Measurements from ENCODE around the gene GLB1L.
"Not testable (repeated sequence)": the region's sequence is repeated elsewhere in the genome, so short reads cannot be mapped to it uniquely, and the experiment has no call there.

GLB1L gene

GRCh38 chr2:219207134-219207883 is 37.9 kb downstream of the GLB1L start:
- no peak for DNase-seq (ENCODE audit: low read depth, low spot score)

DNA sequence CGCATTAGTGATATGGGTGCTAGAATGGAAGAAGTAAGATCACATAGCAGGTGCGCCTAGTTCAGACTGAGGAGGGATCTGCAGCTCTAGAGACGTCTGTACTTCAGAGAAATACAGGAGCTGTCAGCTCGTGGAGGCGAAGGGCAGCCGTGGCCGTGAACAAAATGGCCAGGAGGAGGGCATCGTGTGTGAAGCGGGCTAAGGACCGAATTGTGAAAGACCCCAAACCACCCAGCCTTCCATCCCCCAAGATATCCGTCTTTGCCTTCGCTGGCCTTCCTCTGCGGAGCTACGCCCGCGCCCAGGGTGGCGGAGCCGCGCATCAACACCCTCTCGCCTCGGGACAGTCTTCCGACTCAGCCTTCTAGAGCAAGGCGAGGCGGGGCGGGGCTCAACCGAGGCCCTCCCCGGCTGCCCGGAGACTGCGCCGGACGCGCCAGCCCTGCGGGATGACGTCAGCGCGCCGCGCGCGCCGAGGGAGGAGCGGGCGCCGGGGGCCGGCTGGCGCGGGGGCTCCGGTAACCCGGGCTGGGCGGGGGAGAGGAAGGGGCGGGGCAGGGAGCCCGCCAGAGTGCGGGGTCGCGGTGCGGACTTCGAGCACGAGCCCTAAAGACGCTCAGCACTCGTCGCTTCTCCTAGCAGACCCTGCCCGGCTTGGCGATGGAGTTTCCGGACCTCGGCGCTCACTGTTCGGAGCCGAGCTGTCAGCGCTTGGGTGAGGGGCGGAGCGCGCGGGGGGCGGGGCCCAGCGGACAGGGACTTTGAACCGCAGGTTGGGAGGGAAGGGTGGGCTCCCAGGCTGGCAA is 38.7 kb downstream of the GLB1L start, which contains the start of gene ZFAND2B:
Gene ZFAND2B, plus strand, starts transcription at position 455 of the 806 bp plus-strand sequence. Its CDS starts 206 bp downstream, at position 661.
- DNase-seq (ENCODE audit: low read depth, low spot score) = peak; percentile 87

DNA sequence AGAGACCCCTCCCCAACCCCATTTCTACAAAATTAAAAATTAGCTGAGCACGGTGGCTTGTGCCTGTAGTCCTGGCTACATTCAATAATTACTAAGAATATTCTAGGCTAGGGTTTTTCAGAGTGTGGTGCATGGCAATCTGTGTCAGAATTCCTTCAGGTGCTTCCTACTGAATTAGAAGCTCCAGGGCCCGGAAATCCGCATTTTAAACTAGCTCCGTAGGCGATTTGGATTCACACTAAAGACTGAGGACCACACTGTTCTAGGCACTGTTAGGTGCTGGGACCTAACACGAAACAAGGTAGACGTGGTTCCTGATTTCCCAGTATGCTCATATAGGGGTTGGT is 39.3 kb downstream of the GLB1L start:
- no peak for DNase-seq (ENCODE audit: low read depth, low spot score)

- DNase-seq (ENCODE audit: low read depth, low spot score) = no peak
Measured at GRCh38 chr2:219205165-219205538, 40.1 kb downstream of the GLB1L start.

GRCh38 chr2:219204425-219205164 is 40.6 kb downstream of the GLB1L start:
- no peak for DNase-seq (ENCODE audit: low read depth, low spot score)

GRCh38 chr2:219201331-219201730 is 43.9 kb downstream of the GLB1L start:
- DNase-seq (ENCODE audit: low read depth, low spot score) = not testable (repeated sequence)

GRCh38 chr2:219200502-219201326 is 44.5 kb downstream of the GLB1L start:
- not testable (repeated sequence) for DNase-seq (ENCODE audit: low read depth, low spot score)

DNA sequence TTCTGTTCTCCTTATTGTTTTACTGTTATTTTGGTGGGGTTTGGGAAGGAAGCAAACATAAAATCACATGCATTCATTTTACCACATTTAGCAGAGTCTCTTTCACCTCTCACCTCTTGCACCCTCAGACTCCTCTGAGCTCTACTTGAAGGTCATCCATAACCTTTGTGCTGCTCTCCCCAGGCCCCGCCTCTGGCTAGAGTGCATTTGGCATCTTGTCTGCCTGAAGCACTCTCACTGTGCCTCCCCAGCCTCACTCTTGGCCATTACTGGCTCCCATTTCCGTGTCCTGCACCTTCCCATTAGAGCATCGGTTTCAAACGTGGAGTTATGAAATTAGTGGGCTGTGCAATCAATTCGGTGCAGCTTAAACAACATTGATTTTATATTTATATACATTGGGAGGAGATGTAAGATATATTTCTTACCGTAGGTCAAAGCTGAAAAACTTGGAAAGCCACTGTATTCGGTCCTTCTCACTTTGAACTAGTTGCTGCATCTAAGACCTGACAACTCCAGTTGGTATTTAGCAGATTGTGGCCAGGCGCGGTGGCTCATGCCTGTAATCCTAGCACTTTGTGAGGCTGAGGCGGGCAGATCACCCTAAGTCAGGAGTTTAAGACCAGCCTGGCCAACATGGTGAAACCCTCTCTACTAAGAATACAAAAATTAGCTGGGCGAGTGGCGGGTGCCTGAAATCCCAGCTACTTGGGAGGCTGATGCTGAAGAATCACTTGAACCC is 45.6 kb downstream of the GLB1L start:
- DNase-seq (ENCODE audit: low read depth, low spot score) = no peak

- DNase-seq (ENCODE audit: low read depth, low spot score) = no peak
Measured at GRCh38 chr2:219198974-219199373, 46.3 kb downstream of the GLB1L start.

- no peak for DNase-seq (ENCODE audit: low read depth, low spot score)
Measured at GRCh38 chr2:219197388-219197787, 47.9 kb downstream of the GLB1L start.

DNA sequence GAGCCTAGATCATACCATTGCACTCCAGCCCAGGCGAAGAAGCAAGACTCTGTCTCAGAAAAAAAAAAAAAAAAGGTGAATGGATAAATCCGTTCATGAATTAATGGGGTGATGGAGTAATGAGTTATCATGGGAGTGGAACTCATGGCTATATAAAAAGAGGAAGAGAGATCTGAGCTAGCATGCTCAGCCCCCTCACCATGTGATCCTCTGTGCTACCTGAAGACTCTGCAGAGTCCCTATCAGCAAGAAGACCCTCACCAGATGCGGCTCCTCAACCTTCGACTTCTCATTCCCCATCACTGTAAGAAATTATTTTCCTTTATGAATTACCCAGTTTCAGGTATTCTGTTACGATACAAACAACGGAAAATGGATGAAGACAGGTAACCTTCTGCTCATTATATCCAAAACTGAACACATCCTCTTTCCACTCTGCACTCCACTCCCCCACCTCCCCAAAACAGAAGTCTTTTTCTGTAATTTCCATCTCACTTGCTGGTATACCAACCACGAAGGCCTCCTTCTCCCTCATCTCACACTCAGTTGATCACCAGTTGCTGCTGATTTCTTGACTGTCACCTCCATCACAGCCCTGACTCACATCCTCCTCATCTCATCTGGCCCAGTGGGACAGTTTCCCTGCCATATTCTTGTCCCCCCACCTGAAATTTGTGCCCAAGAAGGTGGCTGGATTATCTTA is 58.3 kb downstream of the GLB1L start:
- no peak for DNase-seq (ENCODE audit: low read depth, low spot score)

All from activated naive CD8-positive, alpha-beta T cell treated with anti-CD3 and anti-CD28 coated beads, Interleukin-2, amount 50 U/mL, for 16 hours (primary cell).